ENCODE data around the gene KCNG4. TPM values are rescaled to one million over a fixed set of nuclear protein-coding genes. Genes with fewer than 3 reads are reported as not detected.

KCNG4 gene
- total RNA-seq, 1 donor from 2014 or later = not detected

DNA sequence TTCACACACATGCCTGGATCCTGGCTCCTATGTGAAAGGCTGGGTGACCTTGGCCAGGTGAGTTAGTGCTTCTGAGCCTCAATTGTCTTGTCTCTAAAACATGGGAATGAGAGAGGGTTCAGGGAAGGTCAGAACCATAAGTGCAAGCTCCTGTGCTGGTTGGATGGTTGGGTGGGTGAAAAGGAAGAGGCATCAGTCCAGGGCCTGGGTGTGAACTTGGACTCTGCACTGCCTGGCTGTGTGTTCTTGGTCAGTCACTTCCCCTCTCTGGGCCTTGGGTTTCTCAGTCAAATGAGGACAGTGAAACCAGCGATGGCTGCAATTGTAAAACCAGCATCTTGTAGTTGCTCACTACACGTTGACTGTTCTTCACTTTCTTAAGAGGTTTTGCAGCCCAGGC is 643 bp upstream of the KCNG4 start:
- no peak overlapping the region for H3K27ac Mint-ChIP-seq (ENCODE audit: unreplicated experiment)
- DNase-seq = no peak
- no peaks in the 10 kb centered on the region for H3K27me3 Mint-ChIP-seq (ENCODE audit: unreplicated experiment)
- H3K9me3 Mint-ChIP-seq (ENCODE audit: unreplicated experiment) = peaks cover 1% of the 10 kb centered on the region
- peaks cover 10% of the 10 kb centered on the region for H3K36me3 Mint-ChIP-seq (ENCODE audit: unreplicated experiment)
- no peak overlapping the region for H3K4me3 Mint-ChIP-seq (ENCODE audit: unreplicated experiment)
- TF ChIP-seq, protein P1, sequence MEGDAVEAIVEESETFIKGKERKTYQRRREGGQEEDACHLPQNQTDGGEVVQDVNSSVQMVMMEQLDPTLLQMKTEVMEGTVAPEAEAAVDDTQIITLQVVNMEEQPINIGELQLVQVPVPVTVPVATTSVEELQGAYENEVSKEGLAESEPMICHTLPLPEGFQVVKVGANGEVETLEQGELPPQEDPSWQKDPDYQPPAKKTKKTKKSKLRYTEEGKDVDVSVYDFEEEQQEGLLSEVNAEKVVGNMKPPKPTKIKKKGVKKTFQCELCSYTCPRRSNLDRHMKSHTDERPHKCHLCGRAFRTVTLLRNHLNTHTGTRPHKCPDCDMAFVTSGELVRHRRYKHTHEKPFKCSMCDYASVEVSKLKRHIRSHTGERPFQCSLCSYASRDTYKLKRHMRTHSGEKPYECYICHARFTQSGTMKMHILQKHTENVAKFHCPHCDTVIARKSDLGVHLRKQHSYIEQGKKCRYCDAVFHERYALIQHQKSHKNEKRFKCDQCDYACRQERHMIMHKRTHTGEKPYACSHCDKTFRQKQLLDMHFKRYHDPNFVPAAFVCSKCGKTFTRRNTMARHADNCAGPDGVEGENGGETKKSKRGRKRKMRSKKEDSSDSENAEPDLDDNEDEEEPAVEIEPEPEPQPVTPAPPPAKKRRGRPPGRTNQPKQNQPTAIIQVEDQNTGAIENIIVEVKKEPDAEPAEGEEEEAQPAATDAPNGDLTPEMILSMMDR (IDR thresholded peaks at IDR 0.05; ENCODE audit: partially characterized antibody, unreplicated experiment) = no peak
- peaks cover 17% of the 10 kb centered on the region for H3K4me1 Mint-ChIP-seq (ENCODE audit: low read depth, unreplicated experiment)

GRCh38 chr16:84239141-84239769 is 557 bp downstream of the KCNG4 start:
- TF ChIP-seq, protein P1 (IDR thresholded peaks at IDR 0.05; ENCODE audit: partially characterized antibody, unreplicated experiment) = no peak
- Mint-ChIP-seq H3K27me3 (ENCODE audit: unreplicated experiment) (no peaks in the 10 kb centered on the region), H3K4me3 (ENCODE audit: unreplicated experiment) (no peak overlapping the region)

GRCh38 chr16:84237994-84238750 is 1.6 kb downstream of the KCNG4 start:
- no peak for DNase-seq
- Mint-ChIP-seq H3K27ac (ENCODE audit: unreplicated experiment) (no peak overlapping the region), H3K27me3 (ENCODE audit: unreplicated experiment) (no peaks in the 10 kb centered on the region), H3K36me3 (ENCODE audit: unreplicated experiment) (no peaks in the 10 kb centered on the region), H3K9me3 (ENCODE audit: unreplicated experiment) (no peaks in the 10 kb centered on the region), H3K4me3 (ENCODE audit: unreplicated experiment) (no peak overlapping the region), H3K4me1 (ENCODE audit: low read depth, unreplicated experiment) (peaks cover 26% of the 10 kb centered on the region)
- TF ChIP-seq, protein P1 (IDR thresholded peaks at IDR 0.05; ENCODE audit: partially characterized antibody, unreplicated experiment) = no peak

More at GRCh38 chr16:84239141-84239769, 557 bp downstream of the KCNG4 start:
- no peak overlapping the region for H3K27ac Mint-ChIP-seq (ENCODE audit: unreplicated experiment)
- peaks cover 26% of the 10 kb centered on the region for H3K4me1 Mint-ChIP-seq (ENCODE audit: low read depth, unreplicated experiment)
- peaks cover 1% of the 10 kb centered on the region for H3K36me3 Mint-ChIP-seq (ENCODE audit: unreplicated experiment)
- DNase-seq = no peak
- H3K9me3 Mint-ChIP-seq (ENCODE audit: unreplicated experiment) = peaks cover 1% of the 10 kb centered on the region

DNA sequence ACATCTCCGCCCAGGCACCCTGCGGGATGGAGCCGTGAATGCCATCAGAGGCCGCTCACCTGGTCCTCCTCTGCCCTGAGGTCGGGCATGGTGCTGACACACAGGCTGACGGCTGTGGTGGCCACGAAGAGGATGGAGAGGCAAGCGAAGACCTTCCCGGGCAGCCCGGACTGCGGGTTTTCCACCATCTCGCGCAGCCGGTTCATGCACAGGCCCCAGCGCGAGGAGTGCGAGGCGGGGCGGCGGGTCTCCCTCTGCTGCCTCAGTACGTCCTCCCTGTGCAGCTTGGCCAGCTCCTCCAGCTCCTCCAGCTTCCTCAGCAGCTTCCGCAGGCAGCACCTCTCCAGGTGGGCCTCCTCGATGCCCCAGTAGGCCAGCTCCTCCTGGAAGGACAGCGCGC is 3.1 kb downstream of the KCNG4 start:
- no peak overlapping the region for H3K4me3 Mint-ChIP-seq (ENCODE audit: unreplicated experiment)
- no peaks in the 10 kb centered on the region for H3K36me3 Mint-ChIP-seq (ENCODE audit: unreplicated experiment)
- DNase-seq = no peak
- no peaks in the 10 kb centered on the region for H3K27me3 Mint-ChIP-seq (ENCODE audit: unreplicated experiment)
- peaks cover 26% of the 10 kb centered on the region for H3K4me1 Mint-ChIP-seq (ENCODE audit: low read depth, unreplicated experiment)
- peaks cover 2% of the 10 kb centered on the region for H3K9me3 Mint-ChIP-seq (ENCODE audit: unreplicated experiment)
- TF ChIP-seq, protein P1 (IDR thresholded peaks at IDR 0.05; ENCODE audit: partially characterized antibody, unreplicated experiment) = no peak
- H3K27ac Mint-ChIP-seq (ENCODE audit: unreplicated experiment) = no peak overlapping the region

Data from glutamatergic neuron (in vitro differentiated cells).